Ovary (tissue), 9 donors: ENCODE data around the gene SWSAP1. TPM values are rescaled to one million over a fixed set of nuclear protein-coding genes. Genes with fewer than 3 reads are reported as not detected.

Experiments
- DNase-seq, 5 donors: peaks; one replicate each; pipeline ENCODE4 v3.0.0-alpha.2; 2019 to 2020
- H3K27ac ChIP-seq, 2 donors: fragments of 200-600 bp; one replicate each; pipeline versions ENCODE4 v1.5.1 to v1.8.0; 2019 to 2022
- H3K27me3 ChIP-seq: fragments of 200-600 bp; one replicate; pipeline ENCODE4 v1.8.0; 2022
- H3K36me3 ChIP-seq: fragments of 200-600 bp; sonication (generic); one replicate; pipeline ENCODE4 v1.5.1; 2019
- H3K4me1 ChIP-seq: one replicate; pipeline ENCODE4 v1.8.1; 2013; ENCODE audit warnings: mild to moderate bottlenecking, moderate library complexity; ENCODE audit not compliant: insufficient read depth
- H3K4me3 ChIP-seq: fragments of 200-600 bp; sonication (generic); one replicate; pipeline ENCODE4 v1.5.1; 2017
- H3K9me3 ChIP-seq, 2 donors: fragments of 200-600 bp in 1 of 2; sonication (generic) in 1 of 2; one replicate each; pipeline versions ENCODE4 v1.5.1 to v1.8.1; 2013 to 2019; ENCODE audit warnings: mild to moderate bottlenecking in 1 of 2, moderate library complexity in 1 of 2
- CTCF ChIP-seq, 3 donors: fragments of 450-650 bp in 2 of 3; fragments of 200-600 bp in 1 of 3; IDR thresholded peaks; one replicate each; pipeline versions ENCODE4 v1.5.1 to v1.8.0; 2016 to 2022; ENCODE audit warnings: antibody characterized with exemption in 3 of 3, mild to moderate bottlenecking in 1 of 3
- EP300 ChIP-seq: sonication (generic); formaldehyde crosslinking; IDR thresholded peaks from one replicate; pipeline ENCODE4 v1.6.1; 2017; ENCODE audit warnings: antibody characterized with exemption
- POLR2A ChIP-seq: fragments of 450-650 bp; IDR thresholded peaks from one replicate; pipeline ENCODE4 v1.6.1; 2017; ENCODE audit warnings: antibody characterized with exemption, mild to moderate bottlenecking, moderate library complexity
- WGBS, 3 donors: extraction: QIAGEN DNeasy Blood & Tissue Kit in 1 of 3; methylation state at CpG; one replicate each; pipeline versions ENCODE4 v1.1.5 to v1.1.7; 2013 to 2017; 5-methylcytosine and 5-hydroxymethylcytosine counted together
- intact Hi-C, 4 donors: fragments of 100-400 bp; cut with DNase I; formaldehyde crosslinking; loops; one replicate each; pipeline versions ENCODE4 v1.11.0 to v1.15.1; 2022 to 2023
- polyA plus RNA-seq, 2 donors: library from polyadenylated mRNA; stranded (reverse); fragments of 200-250 nt in 1 of 2; fragments of 350-450 nt in 1 of 2; fragmentation: Illumina TruSeq in 1 of 2; extraction: RNeasy Lipid Tissue Mini Kit (QIAGEN cat#74804) in 1 of 2; gene quantifications; one replicate each; pipeline ENCODE4 v1.2.3, GENCODE V29; 2013 to 2014
- total RNA-seq, 7 donors: library from RNA; depleted of rRNA in 2 of 7; stranded (reverse); fragments of >200 nt in 2 of 7; fragmentation: NEBNext Ultra II Directional in 3 of 7; extraction: Animal tissue kit (Norgen Biotek cat#: 25700) in 3 of 7; gene quantifications; one replicate each; pipeline versions ENCODE4 v1.1.0 to v1.2.4, GENCODE V29; 2016 to 2023
- donor health status: DM: no; HTN: no; CAD: no; lungs with moderate emphysema.
- donor health status: DM: no; HTN: no; CAD: no.
- donor health status: Bipolar disorder and iron deficiency.
- donor health status: DM: yes; HTN: yes; CAD: no.
- donor health status: DM: no; HTN: no; CAD: no.
- donor health status: DM: yes; HTN: yes; CAD: no.

SWSAP1 gene
- total and polyA plus RNA-seq, 9 donors = 0.60 to 3.3 (median 2.4) TPM

DNA sequence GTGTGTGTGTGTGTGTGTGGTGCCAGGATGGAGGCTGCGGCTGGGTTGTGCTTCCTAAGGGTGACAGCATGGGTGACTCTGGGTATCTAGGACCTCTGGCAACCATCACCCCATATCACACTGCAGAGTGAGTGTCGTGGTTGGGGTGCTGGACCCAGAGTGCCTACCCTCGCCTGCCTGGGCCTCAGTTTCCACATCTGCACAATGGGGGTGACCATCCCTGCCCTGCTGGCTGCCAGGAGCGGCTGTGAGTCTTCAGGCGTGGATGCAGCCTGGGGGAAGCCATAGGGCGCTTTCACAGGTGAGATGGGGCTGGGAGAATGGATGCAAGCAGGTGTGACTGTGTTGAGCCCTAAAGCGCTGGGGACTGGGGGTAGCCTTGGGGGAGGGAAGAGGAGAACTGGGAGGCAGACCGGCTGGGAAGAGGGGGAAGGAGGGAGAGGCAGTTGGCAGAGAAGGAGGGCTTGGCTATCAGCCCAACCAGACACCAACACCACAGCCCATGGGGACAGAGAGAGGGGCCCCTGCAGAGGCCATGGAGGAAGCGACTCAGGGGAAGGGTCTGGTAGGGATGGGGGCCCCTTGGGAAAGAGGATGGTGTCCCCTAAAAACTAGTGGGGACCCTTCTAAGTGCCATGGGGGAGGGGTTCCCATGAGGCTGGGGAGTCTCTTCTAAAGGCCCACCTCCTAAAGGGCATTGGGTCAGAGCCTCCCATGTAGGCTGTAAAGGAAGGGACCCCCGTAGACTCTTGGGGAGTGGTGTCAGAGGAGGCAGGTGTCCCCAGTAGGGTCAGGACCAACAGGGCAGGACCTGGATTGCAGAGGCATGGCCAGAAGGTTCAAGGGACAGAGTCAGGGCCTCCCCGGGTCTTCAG, 17.6 kb upstream of the SWSAP1 start:
- H3K9me3 ChIP-seq = no peaks in the 10 kb centered on the region
- H3K36me3 ChIP-seq = no peaks in the 10 kb centered on the region
- no peaks in the 10 kb centered on the region for H3K27me3 ChIP-seq
- peaks cover 9% of the 10 kb centered on the region for H3K4me1 ChIP-seq
- H3K4me3 ChIP-seq = no peak overlapping the region
- intact Hi-C loops = no loop called here
- no peak overlapping the region for H3K27ac ChIP-seq
- DNase-seq = no peak
- no peak for TF ChIP-seq EP300
- TF ChIP-seq CTCF (IDR thresholded peaks at IDR 0.05) = no peak
- no peak for TF ChIP-seq POLR2A
- 78 to 80% (median 78%) methylated on average over 10 to 11 of the region's 11 CpGs for WGBS, 3 donors

DNA sequence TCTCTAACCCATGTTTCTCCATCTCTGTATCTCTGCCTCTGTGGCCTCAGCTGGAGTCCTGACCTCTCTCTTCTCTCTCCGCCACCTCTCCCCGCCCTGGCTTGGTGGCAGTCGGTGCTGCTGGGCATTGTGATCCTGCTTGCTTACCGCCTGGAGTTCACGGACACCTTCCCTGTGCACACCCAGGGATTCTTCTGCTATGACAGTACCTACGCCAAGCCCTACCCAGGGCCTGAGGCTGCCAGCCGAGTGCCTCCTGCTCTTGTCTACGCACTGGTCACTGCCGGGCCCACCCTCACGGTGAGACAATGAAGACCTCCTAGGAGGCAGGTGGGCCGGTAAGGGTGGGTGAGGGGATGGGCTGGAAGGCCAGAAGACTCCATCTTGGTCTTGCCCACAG, 15.0 kb upstream of the SWSAP1 start:
- 84 to 87% (median 87%) methylated on average over 11 of the region's 11 CpGs for WGBS, 3 donors
- Histone ChIP-seq H3K36me3 (no peaks in the 10 kb centered on the region), H3K27me3 (no peaks in the 10 kb centered on the region), H3K4me1 (peaks cover 9% of the 10 kb centered on the region), H3K27ac (no peak overlapping the region), H3K4me3 (no peak overlapping the region), H3K9me3 (no peaks in the 10 kb centered on the region)
- intact Hi-C loops = no loop called here
- no peak for DNase-seq
- TF ChIP-seq CTCF (IDR thresholded peaks at IDR 0.05) (no peak), POLR2A (no peak), EP300 (no peak)

GRCh38 chr19:11361037-11361770, 13.3 kb upstream of the SWSAP1 start:
- WGBS, 3 donors = 74 to 76% (median 75%) methylated on average over 43 of the region's 43 CpGs
- Histone ChIP-seq H3K4me3 (no peak overlapping the region), H3K36me3 (no peaks in the 10 kb centered on the region), H3K4me1 (peaks cover 3% of the 10 kb centered on the region), H3K27ac (no peak overlapping the region), H3K9me3 (no peaks in the 10 kb centered on the region), H3K27me3 (no peaks in the 10 kb centered on the region)
- no peak for DNase-seq
- TF ChIP-seq EP300 (no peak), CTCF (IDR thresholded peaks at IDR 0.05) (no peak), POLR2A (no peak)
- intact Hi-C loops = no loop called here

DNA sequence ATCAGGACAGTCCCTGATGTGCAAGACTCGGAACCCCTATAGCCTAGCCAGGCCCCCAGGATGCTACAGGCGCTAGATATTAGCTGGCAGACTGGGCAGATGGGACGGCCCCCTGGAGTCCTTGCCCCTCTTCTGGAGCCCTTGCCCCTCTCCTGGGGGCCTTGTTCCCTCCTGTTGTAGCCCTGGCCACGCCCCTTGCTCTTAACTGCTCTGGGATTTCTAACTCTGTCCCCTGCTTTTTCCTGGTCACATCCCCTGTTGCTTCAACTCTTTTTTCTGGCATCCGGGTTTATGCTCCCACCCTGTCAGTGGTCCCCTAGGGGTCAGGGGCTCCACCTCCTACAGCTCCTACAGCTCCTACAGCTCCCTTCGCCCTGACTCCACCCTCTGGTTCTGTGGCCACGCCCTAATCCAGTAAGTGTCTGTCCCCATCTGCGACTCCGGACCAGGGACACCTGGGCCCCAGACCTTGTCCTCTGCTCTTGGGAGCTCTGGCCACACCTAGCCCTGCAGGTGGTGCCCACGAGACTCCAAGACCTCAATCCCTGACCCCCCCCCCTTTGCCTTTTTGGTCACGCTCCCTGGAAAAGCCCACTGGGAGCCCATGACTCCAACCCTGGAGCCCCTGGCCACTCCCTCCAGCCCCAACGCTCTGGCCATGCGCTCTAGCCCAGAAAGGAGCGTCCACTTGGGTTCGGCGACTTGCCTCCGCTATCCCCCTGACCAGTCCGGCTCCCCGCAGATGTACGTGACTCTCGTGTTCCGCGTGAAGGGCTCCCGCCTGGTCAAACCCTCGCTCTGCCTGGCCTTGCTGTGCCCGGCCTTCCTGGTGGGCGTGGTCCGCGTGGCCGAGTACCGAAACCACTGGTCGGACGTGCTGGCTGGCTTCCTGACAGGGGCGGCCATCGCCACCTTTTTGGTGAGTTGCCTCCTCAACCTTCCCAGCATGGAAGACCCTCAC, 12.4 kb upstream of the SWSAP1 start:
- Histone ChIP-seq H3K36me3 (no peaks in the 10 kb centered on the region), H3K9me3 (no peaks in the 10 kb centered on the region), H3K4me3 (no peak overlapping the region), H3K4me1 (no peaks in the 10 kb centered on the region), H3K27ac (no peak overlapping the region), H3K27me3 (no peaks in the 10 kb centered on the region)
- no peak for TF ChIP-seq EP300
- no peak for TF ChIP-seq POLR2A
- no peak for TF ChIP-seq CTCF (IDR thresholded peaks at IDR 0.05)
- intact Hi-C loops = no loop called here
- WGBS, 3 donors = 84 to 87% (median 85%) methylated on average over 35 of the region's 35 CpGs
- no peak for DNase-seq
